Body of pancreas (tissue), 4 donors: ENCODE measurements around the gene CDKL4. TPM values are rescaled to one million over a fixed set of nuclear protein-coding genes. Genes with fewer than 3 reads are reported as not detected.
"Not testable (repeated sequence)": the region's sequence is repeated elsewhere in the genome, so short reads cannot be mapped to it uniquely, and the experiment has no call there.

Experiments
- ATAC-seq: fragments of 150-250 bp; one replicate; pipeline ENCODE4 v1.9.1; 2016
- DNase-seq, 4 donors: peaks; one replicate each; pipeline ENCODE4 v3.0.0-alpha.2; 2019
- H3K27ac ChIP-seq, 4 donors: fragments of 200-600 bp; sonication (generic); 1 replicate in 3 of 4; 2 replicates in 1 of 4; pipeline versions ENCODE4 v1.5.1 to v1.6.1; 2016 to 2019; ENCODE audit warnings: mild to moderate bottlenecking in 1 of 4, mixed read lengths in 1 of 4, moderate library complexity in 1 of 4
- H3K27me3 ChIP-seq, 2 donors: fragments of 200-600 bp; sonication (generic); one replicate each; pipeline ENCODE4 v1.6.0; 2016; ENCODE audit warnings: mild to moderate bottlenecking in 1 of 2
- H3K36me3 ChIP-seq, 2 donors: fragments of 200-600 bp; sonication (generic); replicated peaks in 1 of 2; 2 replicates each; pipeline ENCODE4 v1.5.1; 2016; ENCODE audit warnings: low read depth in 2 of 2; ENCODE audit not compliant: insufficient read depth in 1 of 2
- H3K4me1 ChIP-seq: fragments of 200-600 bp; sonication (generic); one replicate; pipeline ENCODE4 v1.6.0; 2016
- H3K4me3 ChIP-seq, 2 donors: fragments of 200-600 bp; sonication (generic); 1 replicate in 1 of 2; 2 replicates in 1 of 2; pipeline ENCODE4 v1.5.1; 2016 to 2019
- H3K9me3 ChIP-seq, 3 donors: fragments of 200-600 bp; sonication (generic); 1 replicate in 2 of 3; 2 replicates in 1 of 3; pipeline ENCODE4 v1.5.1; 2016
- POLR2A ChIP-seq, 3 donors: fragments of 450-650 bp; IDR thresholded peaks; one replicate each; pipeline ENCODE4 v1.6.1; 2016; ENCODE audit warnings: antibody characterized with exemption in 3 of 3, mild to moderate bottlenecking in 2 of 3
- WGBS, 2 donors: methylation state at CpG; one replicate each; pipeline ENCODE4 v1.1.5; 2017; 5-methylcytosine and 5-hydroxymethylcytosine counted together
- intact Hi-C: fragments of 100-400 bp; cut with DNase I; formaldehyde crosslinking; loops from one replicate; pipeline ENCODE4 v1.15.1; 2023
- total RNA-seq, 2 donors: library from RNA; depleted of rRNA; stranded (reverse); fragments of >200 nt; gene quantifications; one replicate each; pipeline ENCODE4 v1.1.0, GENCODE V29; 2016
- TF ChIP-seq, protein P1 (sequence below), 7 experiments: fragments of 450-650 bp in 4 of 7; fragments of 200-600 bp in 3 of 7; sonication (generic) in 3 of 7; IDR thresholded peaks; one replicate each; pipeline ENCODE4 v1.5.1; 2016 to 2019; ENCODE audit warnings: antibody characterized with exemption in 7 of 7

Gene CDKL4
- total RNA-seq, 2 donors from 2014 or later: 0.52 to 0.99 TPM

DNA sequence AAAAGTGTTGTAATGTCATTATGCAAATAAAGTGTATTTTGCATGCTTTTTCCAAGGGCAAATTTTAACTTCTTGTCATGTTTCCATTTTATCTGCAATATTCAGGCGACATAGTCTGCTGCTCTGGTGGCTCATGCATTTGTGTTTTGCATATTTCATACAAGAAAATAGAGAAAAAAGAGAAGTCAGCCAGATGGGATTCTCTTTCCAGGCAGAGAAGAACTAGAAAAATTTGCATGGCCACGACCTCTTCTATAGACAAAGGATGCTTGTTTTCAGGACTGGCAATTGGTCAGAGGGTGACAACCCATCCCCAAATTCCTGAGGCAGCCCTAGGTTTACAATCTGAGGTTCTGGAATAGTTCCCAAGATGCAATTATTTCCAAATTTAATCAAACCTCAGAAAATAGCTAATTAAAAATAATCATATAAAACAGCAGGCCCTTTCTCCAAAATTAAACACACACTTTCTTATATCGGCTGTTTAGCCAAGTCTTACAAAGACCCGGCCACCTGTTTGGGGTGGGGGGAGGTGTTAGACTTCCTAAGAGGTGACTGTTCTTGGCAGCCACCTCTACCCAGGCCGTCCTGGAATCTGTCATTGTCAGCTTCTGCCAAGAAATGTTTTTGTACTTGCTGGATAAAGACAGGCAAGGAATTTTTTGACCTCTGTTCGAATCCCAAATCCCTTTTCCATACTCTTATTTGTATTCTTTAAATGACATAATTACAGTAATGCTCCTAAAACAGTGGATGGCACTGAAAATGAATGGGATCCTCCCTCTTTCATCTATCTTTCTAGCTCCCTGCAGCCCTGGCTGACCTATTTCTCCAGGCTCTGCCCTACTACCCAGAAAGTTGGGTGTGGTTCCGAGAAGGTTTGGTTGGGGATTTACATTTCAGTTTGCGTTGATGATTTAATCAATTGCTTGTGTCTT lies 102.2 kb downstream of the CDKL4 start:
- ATAC-seq (no peak), DNase-seq (no peak)
- Histone ChIP-seq H3K27ac (no peak overlapping the region), H3K36me3 (no peaks in the 10 kb centered on the region), H3K27me3 (no peaks in the 10 kb centered on the region), H3K9me3 (no peaks in the 10 kb centered on the region), H3K4me1 (peaks cover 7% of the 10 kb centered on the region), H3K4me3 (no peak overlapping the region)
- intact Hi-C loops: no loop called here
- 45 to 46% methylated on average over 8 of the region's 8 CpGs for WGBS, 2 donors
- TF ChIP-seq, protein P1, sequence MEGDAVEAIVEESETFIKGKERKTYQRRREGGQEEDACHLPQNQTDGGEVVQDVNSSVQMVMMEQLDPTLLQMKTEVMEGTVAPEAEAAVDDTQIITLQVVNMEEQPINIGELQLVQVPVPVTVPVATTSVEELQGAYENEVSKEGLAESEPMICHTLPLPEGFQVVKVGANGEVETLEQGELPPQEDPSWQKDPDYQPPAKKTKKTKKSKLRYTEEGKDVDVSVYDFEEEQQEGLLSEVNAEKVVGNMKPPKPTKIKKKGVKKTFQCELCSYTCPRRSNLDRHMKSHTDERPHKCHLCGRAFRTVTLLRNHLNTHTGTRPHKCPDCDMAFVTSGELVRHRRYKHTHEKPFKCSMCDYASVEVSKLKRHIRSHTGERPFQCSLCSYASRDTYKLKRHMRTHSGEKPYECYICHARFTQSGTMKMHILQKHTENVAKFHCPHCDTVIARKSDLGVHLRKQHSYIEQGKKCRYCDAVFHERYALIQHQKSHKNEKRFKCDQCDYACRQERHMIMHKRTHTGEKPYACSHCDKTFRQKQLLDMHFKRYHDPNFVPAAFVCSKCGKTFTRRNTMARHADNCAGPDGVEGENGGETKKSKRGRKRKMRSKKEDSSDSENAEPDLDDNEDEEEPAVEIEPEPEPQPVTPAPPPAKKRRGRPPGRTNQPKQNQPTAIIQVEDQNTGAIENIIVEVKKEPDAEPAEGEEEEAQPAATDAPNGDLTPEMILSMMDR (IDR thresholded peaks at IDR 0.05): no peak
- TF ChIP-seq POLR2A (IDR thresholded peaks at IDR 0.05): no peak

DNA sequence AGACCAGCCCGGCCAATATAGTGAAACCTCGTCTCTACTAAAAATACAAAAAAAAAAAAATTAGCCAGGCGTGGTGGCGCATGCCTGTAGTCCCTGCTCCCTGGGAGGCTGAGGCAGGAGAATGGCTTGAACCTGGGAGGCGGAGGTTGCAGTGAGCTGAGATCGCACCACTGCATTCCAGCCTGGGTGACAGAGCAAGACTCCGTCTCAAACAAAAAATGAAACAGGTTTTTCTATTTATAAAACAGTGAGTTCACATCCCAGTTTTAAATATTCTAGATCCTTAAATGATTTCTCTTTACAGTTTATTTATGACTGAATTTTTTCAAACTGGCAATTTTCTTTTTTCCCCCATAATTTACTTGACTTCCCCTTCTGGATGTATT lies 102.8 kb downstream of the CDKL4 start:
- H3K4me3 ChIP-seq, H3K27me3 ChIP-seq, intact Hi-C loops, H3K36me3 ChIP-seq, H3K9me3 ChIP-seq, DNase-seq, H3K4me1 ChIP-seq, H3K27ac ChIP-seq, ATAC-seq: not testable (repeated sequence)
- 76 to 86% methylated on average over 7 of the region's 7 CpGs for WGBS, 2 donors

DNA sequence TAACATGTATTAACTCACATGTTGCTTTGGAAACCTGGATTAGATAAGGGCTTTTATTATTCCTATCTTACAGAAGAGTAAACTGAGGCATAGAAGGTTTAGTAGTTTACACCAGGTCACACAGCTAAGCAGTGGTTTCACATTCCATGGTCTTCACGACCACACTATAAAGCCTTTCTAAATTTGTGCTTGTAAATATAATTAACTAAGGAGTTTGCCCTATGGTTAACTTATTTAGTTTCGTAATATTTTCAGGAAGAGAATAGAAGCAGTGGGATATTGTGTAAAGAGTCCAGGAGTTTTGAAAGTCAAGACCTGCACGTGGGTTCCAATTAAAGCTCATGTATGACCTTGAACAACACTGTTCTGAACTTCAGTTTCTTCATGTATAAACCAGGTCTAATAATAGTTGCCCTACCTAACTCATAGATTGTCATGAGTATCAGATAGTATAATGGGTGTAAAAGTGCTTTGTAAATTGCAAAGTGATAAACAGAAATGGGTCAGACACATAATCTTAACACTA lies 103.4 kb downstream of the CDKL4 start:
- DNase-seq (no peak), ATAC-seq (no peak)
- Histone ChIP-seq H3K36me3 (no peaks in the 10 kb centered on the region), H3K27ac (no peak overlapping the region), H3K9me3 (no peaks in the 10 kb centered on the region), H3K4me1 (peaks cover 7% of the 10 kb centered on the region), H3K27me3 (no peaks in the 10 kb centered on the region), H3K4me3 (no peak overlapping the region)
- WGBS, 2 donors: 38% methylated on average over 3 of the region's 3 CpGs
- intact Hi-C loops: no loop called here
- TF ChIP-seq, protein P1 (IDR thresholded peaks at IDR 0.05): no peak

DNA sequence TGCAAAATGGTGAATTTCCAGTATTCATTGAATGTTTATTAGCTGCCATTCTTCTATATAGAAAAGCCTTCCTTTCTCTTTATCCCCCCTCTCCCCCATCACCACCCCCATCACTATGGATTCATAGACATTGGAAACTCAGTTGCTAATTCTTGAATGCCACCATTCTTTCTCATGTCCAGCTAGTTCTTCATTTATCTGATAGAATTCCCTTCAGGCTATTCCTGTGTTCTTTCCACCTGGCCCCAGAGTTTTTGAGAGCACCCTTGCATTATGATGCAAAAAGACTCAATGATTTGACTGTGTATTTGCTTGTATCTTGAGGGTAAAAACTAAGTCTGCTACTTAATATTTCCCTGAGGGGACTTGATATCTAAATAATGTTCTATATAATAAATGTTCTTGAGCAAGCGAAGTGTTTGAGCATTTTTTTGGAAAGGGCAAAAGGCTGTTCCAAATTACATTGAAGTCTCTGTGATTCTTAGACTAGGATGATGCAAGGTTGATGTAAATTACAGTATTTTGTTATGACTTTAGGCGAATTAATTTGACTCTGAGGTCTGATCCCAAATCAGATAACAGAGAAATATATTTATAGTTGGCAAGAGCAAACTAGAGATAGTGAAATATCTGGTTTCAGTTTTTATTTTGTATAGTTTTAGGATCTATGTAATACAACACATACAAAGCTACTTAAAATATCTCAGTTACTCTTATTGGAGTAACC lies 104.1 kb downstream of the CDKL4 start:
- TF ChIP-seq, protein P1 (IDR thresholded peaks at IDR 0.05): no peak
- no peak for TF ChIP-seq POLR2A (IDR thresholded peaks at IDR 0.05)
- no peak for DNase-seq
- Histone ChIP-seq H3K27me3 (no peaks in the 10 kb centered on the region), H3K36me3 (no peaks in the 10 kb centered on the region), H3K4me3 (no peak overlapping the region), H3K4me1 (peaks cover 7% of the 10 kb centered on the region), H3K27ac (no peak overlapping the region), H3K9me3 (no peaks in the 10 kb centered on the region)
- intact Hi-C loops: no loop called here
- 54 to 57% methylated on average over 2 of the region's 2 CpGs for WGBS, 2 donors
- no peak for ATAC-seq

DNA sequence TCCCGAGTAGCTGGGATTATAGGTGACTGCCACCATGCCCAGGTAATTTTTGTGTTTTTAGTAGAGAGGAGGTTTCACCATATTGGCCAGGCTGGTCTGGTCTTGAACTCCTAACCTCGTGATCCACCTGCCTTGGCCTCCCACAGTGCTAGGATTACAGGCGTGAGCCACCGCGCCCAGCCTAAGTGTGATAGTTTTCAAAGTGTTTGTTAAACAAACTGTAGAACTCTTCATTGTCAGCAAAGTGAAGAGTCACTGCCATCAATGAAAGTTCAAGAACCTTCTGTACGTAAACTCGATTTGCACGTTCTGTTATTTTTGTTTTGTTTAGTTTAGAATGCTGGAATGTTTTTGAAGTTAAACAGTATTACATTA lies 104.9 kb downstream of the CDKL4 start:
- H3K27ac ChIP-seq: no peak overlapping the region
- H3K9me3 ChIP-seq: no peaks in the 10 kb centered on the region
- H3K27me3 ChIP-seq: no peaks in the 10 kb centered on the region
- peaks cover 7% of the 10 kb centered on the region for H3K4me1 ChIP-seq
- intact Hi-C loops: no loop called here
- TF ChIP-seq POLR2A (IDR thresholded peaks at IDR 0.05): no peak
- TF ChIP-seq, protein P1 (IDR thresholded peaks at IDR 0.05): no peak
- no peak overlapping the region for H3K4me3 ChIP-seq
- ATAC-seq (no peak), DNase-seq (no peak)
- H3K36me3 ChIP-seq: no peaks in the 10 kb centered on the region
- 81 to 89% methylated on average over 8 of the region's 8 CpGs for WGBS, 2 donors

DNA sequence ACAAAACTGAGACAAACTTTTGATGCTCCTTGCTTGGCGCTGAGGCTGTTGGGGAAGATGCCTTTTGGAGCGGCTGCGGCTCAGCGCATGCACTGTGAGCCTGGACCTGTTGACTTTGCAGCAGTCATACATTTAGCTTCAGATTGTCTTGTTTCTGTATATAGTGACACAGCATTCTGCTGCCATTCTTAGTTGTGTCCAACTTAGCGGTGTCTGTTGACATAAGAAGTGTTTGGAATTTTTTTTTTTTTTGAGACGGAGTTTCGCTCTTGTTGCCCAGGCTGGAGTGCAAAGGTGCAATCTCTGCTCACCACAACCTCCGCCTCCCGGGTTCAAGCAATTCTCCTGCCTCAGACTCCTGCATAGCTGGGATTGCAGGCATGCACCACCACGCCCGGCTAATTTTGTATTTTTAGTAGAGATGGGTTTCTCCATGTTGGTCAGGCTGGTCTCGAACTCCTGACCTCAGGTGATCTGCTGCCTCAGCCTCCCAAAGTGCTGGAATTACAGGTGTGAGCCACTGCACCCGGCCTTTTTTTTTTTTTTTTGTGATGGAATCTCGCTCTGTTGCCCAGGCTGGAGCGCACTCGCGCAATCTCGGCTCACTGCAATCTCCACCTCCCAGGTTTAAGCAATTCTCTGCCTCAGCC lies 105.5 kb downstream of the CDKL4 start:
- H3K9me3 ChIP-seq, H3K4me1 ChIP-seq, H3K4me3 ChIP-seq, H3K36me3 ChIP-seq, intact Hi-C loops, ATAC-seq, H3K27ac ChIP-seq, H3K27me3 ChIP-seq, DNase-seq: not testable (repeated sequence)
- WGBS, 2 donors: 83 to 86% methylated on average over 18 of the region's 18 CpGs
